Left ventricle myocardium inferior (tissue), 1 donor: ENCODE results near the gene STRN3. TPM values are rescaled to one million over a fixed set of nuclear protein-coding genes. Genes with fewer than 3 reads are reported as not detected.
"Not testable (repeated sequence)": the region's sequence is repeated elsewhere in the genome, so short reads cannot be mapped to it uniquely, and the experiment has no call there.

ENCODE experiments used
- DNase-seq: peaks from one replicate; pipeline ENCODE4 v3.0.0-alpha.2; 2020
- H3K27ac ChIP-seq: fragments of 200-600 bp; replicated peaks from 2 replicates; pipeline ENCODE4 v1.8.0; 2021
- H3K27me3 ChIP-seq: fragments of 200-600 bp; 2 replicates; pipeline ENCODE4 v1.8.0; 2021; ENCODE audit warnings: low read depth
- H3K36me3 ChIP-seq: fragments of 200-600 bp; 2 replicates; pipeline ENCODE4 v1.8.0; 2021
- H3K4me1 ChIP-seq: fragments of 200-600 bp; 2 replicates; pipeline ENCODE4 v1.8.0; 2021
- H3K4me3 ChIP-seq: fragments of 200-600 bp; 2 replicates; pipeline ENCODE4 v1.8.0; 2021; ENCODE audit warnings: mild to moderate bottlenecking, moderate library complexity
- H3K9me3 ChIP-seq: fragments of 200-600 bp; replicated peaks from 2 replicates; pipeline ENCODE4 v1.8.0; 2021
- CTCF ChIP-seq: fragments of 200-600 bp; IDR thresholded peaks from 2 replicates; pipeline ENCODE4 v1.8.0; 2021; ENCODE audit warnings: antibody characterized with exemption, mild to moderate bottlenecking, borderline replicate concordance
- intact Hi-C: fragments of 100-400 bp; cut with micrococcal nuclease; formaldehyde crosslinking; loops from one replicate; pipeline ENCODE4 v1.11.0; 2022
- total RNA-seq: library from RNA; stranded (reverse); fragmentation: NEBNext Ultra II Directional; extraction: Animal tissue kit (Norgen Biotek cat#: 25700); gene quantifications from one replicate; pipeline ENCODE4 v1.2.1, GENCODE V29; 2021
- donor health status: DM: no; HTN: yes; CAD: no; lungs with severe emphysema.

STRN3 gene
- total RNA-seq, 1 donor from 2014 or later: 48.7 TPM

- H3K4me3 ChIP-seq: no peak overlapping the region
- intact Hi-C loops: no loop called here
- no peak for TF ChIP-seq CTCF
- no peaks in the 10 kb centered on the region for H3K27me3 ChIP-seq
- H3K4me1 ChIP-seq: peaks cover 5% of the 10 kb centered on the region
- H3K27ac ChIP-seq: no peak overlapping the region
- no peak for DNase-seq
- no peaks in the 10 kb centered on the region for H3K9me3 ChIP-seq
- H3K36me3 ChIP-seq: no peaks in the 10 kb centered on the region
These were observed 34.2 kb upstream of the STRN3 start for GRCh38 chr14:31060253-31060875.

- intact Hi-C loops: no loop called here
- TF ChIP-seq CTCF: no peak
- no peaks in the 10 kb centered on the region for H3K27me3 ChIP-seq
These were observed 33.2 kb upstream of the STRN3 start for GRCh38 chr14:31059152-31059924.

GRCh38 chr14:31057701-31058364, 31.7 kb upstream of the STRN3 start:
- TF ChIP-seq CTCF: no peak
- no peaks in the 10 kb centered on the region for H3K9me3 ChIP-seq
- no peaks in the 10 kb centered on the region for H3K36me3 ChIP-seq
- H3K27ac ChIP-seq: no peak overlapping the region
- intact Hi-C loops: no loop called here
- H3K27me3 ChIP-seq: no peaks in the 10 kb centered on the region
- no peak overlapping the region for H3K4me3 ChIP-seq
- DNase-seq: no peak
- peaks cover 25% of the 10 kb centered on the region for H3K4me1 ChIP-seq

More at GRCh38 chr14:31059152-31059924, 33.2 kb upstream of the STRN3 start:
- no peaks in the 10 kb centered on the region for H3K36me3 ChIP-seq
- H3K27ac ChIP-seq: no peak overlapping the region
- peaks cover 13% of the 10 kb centered on the region for H3K4me1 ChIP-seq
- peak; percentile 49 for DNase-seq
- no peaks in the 10 kb centered on the region for H3K9me3 ChIP-seq
- H3K4me3 ChIP-seq: no peak overlapping the region

- peaks cover 28% of the 10 kb centered on the region for H3K4me1 ChIP-seq
- intact Hi-C loops: no loop called here
- no peaks in the 10 kb centered on the region for H3K36me3 ChIP-seq
- no peaks in the 10 kb centered on the region for H3K9me3 ChIP-seq
- H3K27ac ChIP-seq: no peak overlapping the region
- TF ChIP-seq CTCF: no peak
- DNase-seq: no peak
- no peak overlapping the region for H3K4me3 ChIP-seq
- no peaks in the 10 kb centered on the region for H3K27me3 ChIP-seq
These were observed 30.9 kb upstream of the STRN3 start for GRCh38 chr14:31057035-31057434.

GRCh38 chr14:31052905-31053586, 26.9 kb upstream of the STRN3 start:
- H3K27me3 ChIP-seq, H3K9me3 ChIP-seq, intact Hi-C loops, H3K4me3 ChIP-seq, H3K36me3 ChIP-seq: not testable (repeated sequence)
- H3K27ac ChIP-seq: peak overlapping the region; percentile 53
- DNase-seq: peak; percentile 80
- peaks cover 28% of the 10 kb centered on the region for H3K4me1 ChIP-seq
